ENCODE results near the gene MAN1C1. TPM values are rescaled to one million over a fixed set of nuclear protein-coding genes. Genes with fewer than 3 reads are reported as not detected.

Gene MAN1C1
- total and polyA plus RNA-seq, 2 donors (not counting 1 experiment from before 2014, with no cell fraction given): 17.7 to 51.4 TPM

- no peak overlapping the region for H3K4me2 ChIP-seq (ENCODE audit: extremely low read depth, insufficient read depth, low read length)
- no peaks in the 10 kb centered on the region for H4K20me1 ChIP-seq (ENCODE audit: control insufficient read depth, extremely low read depth, insufficient read depth, low read length)
- TF ChIP-seq EZH2 (IDR thresholded peaks at IDR 0.05; ENCODE audit: low read length, missing control alignments): no peak
- TF ChIP-seq, protein P1, sequence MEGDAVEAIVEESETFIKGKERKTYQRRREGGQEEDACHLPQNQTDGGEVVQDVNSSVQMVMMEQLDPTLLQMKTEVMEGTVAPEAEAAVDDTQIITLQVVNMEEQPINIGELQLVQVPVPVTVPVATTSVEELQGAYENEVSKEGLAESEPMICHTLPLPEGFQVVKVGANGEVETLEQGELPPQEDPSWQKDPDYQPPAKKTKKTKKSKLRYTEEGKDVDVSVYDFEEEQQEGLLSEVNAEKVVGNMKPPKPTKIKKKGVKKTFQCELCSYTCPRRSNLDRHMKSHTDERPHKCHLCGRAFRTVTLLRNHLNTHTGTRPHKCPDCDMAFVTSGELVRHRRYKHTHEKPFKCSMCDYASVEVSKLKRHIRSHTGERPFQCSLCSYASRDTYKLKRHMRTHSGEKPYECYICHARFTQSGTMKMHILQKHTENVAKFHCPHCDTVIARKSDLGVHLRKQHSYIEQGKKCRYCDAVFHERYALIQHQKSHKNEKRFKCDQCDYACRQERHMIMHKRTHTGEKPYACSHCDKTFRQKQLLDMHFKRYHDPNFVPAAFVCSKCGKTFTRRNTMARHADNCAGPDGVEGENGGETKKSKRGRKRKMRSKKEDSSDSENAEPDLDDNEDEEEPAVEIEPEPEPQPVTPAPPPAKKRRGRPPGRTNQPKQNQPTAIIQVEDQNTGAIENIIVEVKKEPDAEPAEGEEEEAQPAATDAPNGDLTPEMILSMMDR (conservative IDR thresholded peaks at IDR 0.05 in 1 of 2, IDR thresholded peaks at IDR 0.05 in 1 of 2; ENCODE audit: low read depth in 1 of 2, low read length in 2 of 2): no peak
- H2AFZ ChIP-seq (ENCODE audit: low read length): no peak overlapping the region
- H3K79me2 ChIP-seq (ENCODE audit: control insufficient read depth, insufficient read depth, low read length): no peaks in the 10 kb centered on the region
- peaks cover 5% of the 10 kb centered on the region for H3K4me1 ChIP-seq (ENCODE audit: control insufficient read depth, extremely low read depth, insufficient read depth, low read length)
- no peak overlapping the region for H3K4me3 ChIP-seq (replicated peaks in 1 of 4; ENCODE audit: control extremely low read depth in 1 of 4, insufficient read depth in 1 of 4, low read depth in 3 of 4, low read length in 4 of 4)
- no peak for DNase-seq (ENCODE audit: low read depth in 2 of 2)
- H3K36me3 ChIP-seq (ENCODE audit: control insufficient read depth, insufficient read depth, low read length): peaks cover 22% of the 10 kb centered on the region
- no peaks in the 10 kb centered on the region for H3K27me3 ChIP-seq (ENCODE audit: control insufficient read depth, insufficient read depth, low read length)
- H3K27ac ChIP-seq (ENCODE audit: insufficient read depth, low read length): no peak overlapping the region
- no peaks in the 10 kb centered on the region for H3K9me3 ChIP-seq (ENCODE audit: control insufficient read depth, insufficient read depth, low read depth, low read length)
- H3K9ac ChIP-seq (ENCODE audit: insufficient read depth, low read length): no peak overlapping the region
Observed at GRCh38 chr1:25813734-25814471, 197.3 kb downstream of the MAN1C1 start.

DNA sequence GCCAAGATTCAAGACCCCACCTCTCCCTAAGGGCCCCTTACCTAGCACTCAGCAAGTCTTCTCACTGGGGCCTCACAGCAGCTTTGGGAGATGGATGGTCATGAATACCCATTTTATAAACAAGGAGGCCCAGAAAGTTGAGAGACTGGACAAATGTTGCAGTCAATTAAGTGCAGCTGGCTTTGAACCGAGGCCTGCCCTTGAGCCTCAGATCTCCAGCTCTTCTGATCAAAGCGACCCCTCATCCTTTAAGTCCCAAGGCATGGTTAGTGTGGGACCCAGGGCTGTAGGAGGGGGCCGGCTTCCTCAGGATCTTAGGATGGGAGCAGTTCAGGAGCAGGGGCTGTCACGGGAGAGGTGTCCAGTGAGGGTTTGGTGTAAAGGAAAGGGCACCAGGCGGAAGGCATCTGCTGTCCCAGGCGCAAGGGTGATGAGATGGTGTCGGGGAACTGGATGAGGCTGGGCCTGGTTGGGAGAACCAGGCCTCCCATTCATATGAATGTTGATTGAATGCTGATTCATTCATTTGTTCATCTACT lies 198.0 kb downstream of the MAN1C1 start:
- H3K9ac ChIP-seq (ENCODE audit: insufficient read depth, low read length): no peak overlapping the region
- H3K4me2 ChIP-seq (ENCODE audit: extremely low read depth, insufficient read depth, low read length): no peak overlapping the region
- H3K79me2 ChIP-seq (ENCODE audit: control insufficient read depth, insufficient read depth, low read length): no peaks in the 10 kb centered on the region
- no peaks in the 10 kb centered on the region for H4K20me1 ChIP-seq (ENCODE audit: control insufficient read depth, extremely low read depth, insufficient read depth, low read length)
- no peak for DNase-seq (ENCODE audit: low read depth in 2 of 2)
- peaks cover 22% of the 10 kb centered on the region for H3K36me3 ChIP-seq (ENCODE audit: control insufficient read depth, insufficient read depth, low read length)
- H3K27ac ChIP-seq (ENCODE audit: insufficient read depth, low read length): no peak overlapping the region
- TF ChIP-seq, protein P1 (conservative IDR thresholded peaks at IDR 0.05 in 1 of 2, IDR thresholded peaks at IDR 0.05 in 1 of 2; ENCODE audit: low read depth in 1 of 2, low read length in 2 of 2): no peak
- TF ChIP-seq EZH2 (IDR thresholded peaks at IDR 0.05; ENCODE audit: low read length, missing control alignments): no peak
- no peak overlapping the region for H3K4me3 ChIP-seq (replicated peaks in 1 of 4; ENCODE audit: control extremely low read depth in 1 of 4, insufficient read depth in 1 of 4, low read depth in 3 of 4, low read length in 4 of 4)
- no peak overlapping the region for H2AFZ ChIP-seq (ENCODE audit: low read length)
- peaks cover 6% of the 10 kb centered on the region for H3K4me1 ChIP-seq (ENCODE audit: control insufficient read depth, extremely low read depth, insufficient read depth, low read length)
- H3K27me3 ChIP-seq (ENCODE audit: control insufficient read depth, insufficient read depth, low read length): no peaks in the 10 kb centered on the region
- no peaks in the 10 kb centered on the region for H3K9me3 ChIP-seq (ENCODE audit: control insufficient read depth, insufficient read depth, low read depth, low read length)

DNA sequence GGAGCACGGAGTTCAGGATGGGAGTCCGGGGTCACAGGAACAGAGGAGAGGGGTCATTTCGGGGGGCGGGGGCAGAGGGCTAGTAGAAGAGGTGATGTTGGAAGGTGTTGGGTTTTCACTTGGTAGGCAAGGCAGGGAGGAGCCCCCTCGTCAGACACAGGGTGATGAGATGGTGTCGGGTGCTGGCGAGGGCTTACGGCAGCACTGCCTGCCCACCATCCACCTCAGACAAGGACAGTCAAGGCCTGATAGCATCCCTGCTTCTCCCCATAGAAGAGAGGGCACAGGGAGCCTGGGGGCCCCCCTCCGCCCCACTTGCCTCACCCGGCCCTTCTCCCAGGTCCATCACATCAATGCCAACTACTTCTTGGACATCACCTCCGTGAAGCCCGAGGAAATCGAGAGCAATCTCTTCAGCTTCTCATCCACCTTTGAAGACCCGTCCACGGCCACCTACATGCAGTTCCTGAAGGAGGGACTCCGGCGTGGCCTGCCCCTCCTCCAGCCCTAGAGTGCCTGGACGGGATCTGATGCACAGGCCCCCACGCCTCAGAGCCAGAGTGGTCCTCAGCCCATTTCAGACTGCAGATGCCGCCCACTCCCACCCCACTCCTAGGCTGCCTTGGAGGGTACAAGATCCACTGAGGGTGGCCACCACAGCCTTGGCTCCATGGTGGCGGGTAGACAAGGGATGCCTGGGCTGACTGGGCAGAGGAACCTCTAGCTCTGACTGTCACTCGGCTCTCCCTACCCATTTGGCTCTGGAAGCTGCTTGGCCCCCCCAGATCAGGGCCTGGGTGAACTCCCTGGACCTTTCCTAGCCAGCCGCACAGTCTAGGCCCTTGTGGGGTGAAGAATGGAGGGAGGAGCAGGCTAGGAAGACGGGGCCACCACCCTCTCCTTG lies 198.9 kb downstream of the MAN1C1 start:
- no peak overlapping the region for H3K4me3 ChIP-seq (replicated peaks in 1 of 4; ENCODE audit: control extremely low read depth in 1 of 4, insufficient read depth in 1 of 4, low read depth in 3 of 4, low read length in 4 of 4)
- no peak for TF ChIP-seq EZH2 (IDR thresholded peaks at IDR 0.05; ENCODE audit: low read length, missing control alignments)
- TF ChIP-seq, protein P1 (conservative IDR thresholded peaks at IDR 0.05 in 1 of 2, IDR thresholded peaks at IDR 0.05 in 1 of 2; ENCODE audit: low read depth in 1 of 2, low read length in 2 of 2): no peak
- H3K36me3 ChIP-seq (ENCODE audit: control insufficient read depth, insufficient read depth, low read length): peaks cover 20% of the 10 kb centered on the region
- H3K27me3 ChIP-seq (ENCODE audit: control insufficient read depth, insufficient read depth, low read length): no peaks in the 10 kb centered on the region
- DNase-seq (ENCODE audit: low read depth in 2 of 2): no peak
- no peak overlapping the region for H2AFZ ChIP-seq (ENCODE audit: low read length)
- H3K79me2 ChIP-seq (ENCODE audit: control insufficient read depth, insufficient read depth, low read length): peaks cover 6% of the 10 kb centered on the region
- H3K4me2 ChIP-seq (ENCODE audit: extremely low read depth, insufficient read depth, low read length): no peak overlapping the region
- H3K9ac ChIP-seq (ENCODE audit: insufficient read depth, low read length): no peak overlapping the region
- no peaks in the 10 kb centered on the region for H3K9me3 ChIP-seq (ENCODE audit: control insufficient read depth, insufficient read depth, low read depth, low read length)
- H3K27ac ChIP-seq (ENCODE audit: insufficient read depth, low read length): no peak overlapping the region
- peaks cover 6% of the 10 kb centered on the region for H3K4me1 ChIP-seq (ENCODE audit: control insufficient read depth, extremely low read depth, insufficient read depth, low read length)
- no peaks in the 10 kb centered on the region for H4K20me1 ChIP-seq (ENCODE audit: control insufficient read depth, extremely low read depth, insufficient read depth, low read length)

Measured in fibroblast of lung (primary cell).